ENCODE data around the gene ACIN1. TPM values are rescaled to one million over a fixed set of nuclear protein-coding genes. Genes with fewer than 3 reads are reported as not detected.

ACIN1 gene
- polyA plus RNA-seq, 1 donor (not counting 4 experiments of a cell fraction or from before 2014, with no cell fraction given), result 104 TPM

DNA sequence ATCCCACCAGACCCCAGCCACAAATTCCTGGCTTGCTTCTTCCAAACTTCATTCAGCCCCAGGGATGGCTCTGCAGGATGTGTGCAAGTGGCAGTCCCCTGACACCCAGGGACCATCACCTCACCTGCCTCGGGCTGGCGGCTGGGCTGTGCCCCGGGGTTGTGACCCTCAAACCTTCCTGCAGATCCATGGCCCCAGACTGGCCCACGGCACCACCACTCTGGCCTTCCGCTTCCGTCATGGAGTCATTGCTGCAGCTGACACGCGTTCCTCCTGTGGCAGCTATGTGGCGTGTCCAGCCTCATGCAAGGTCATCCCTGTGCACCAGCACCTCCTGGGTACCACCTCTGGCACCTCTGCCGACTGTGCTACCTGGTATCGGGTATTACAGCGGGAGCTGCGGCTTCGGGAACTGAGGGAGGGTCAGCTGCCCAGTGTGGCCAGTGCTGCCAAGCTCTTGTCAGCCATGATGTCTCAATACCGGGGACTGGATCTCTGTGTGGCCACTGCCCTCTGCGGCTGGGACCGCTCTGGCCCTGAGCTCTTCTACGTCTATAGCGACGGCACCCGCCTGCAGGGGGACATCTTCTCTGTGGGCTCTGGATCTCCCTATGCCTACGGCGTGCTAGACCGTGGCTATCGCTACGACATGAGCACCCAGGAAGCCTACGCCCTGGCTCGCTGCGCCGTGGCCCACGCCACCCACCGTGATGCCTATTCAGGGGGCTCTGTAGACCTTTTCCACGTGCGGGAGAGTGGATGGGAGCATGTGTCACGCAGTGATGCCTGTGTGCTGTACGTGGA, 52.6 kb downstream of the ACIN1 start, which contains the start of gene PSMB11:
Gene PSMB11, plus strand, starts transcription at position 51 of the 804 bp plus-strand sequence. Its CDS starts 14 bp downstream, at position 65.
- H3K9me3 ChIP-seq (ENCODE audit: control insufficient read depth, low read depth, low read length), result no peaks in the 10 kb centered on the region
- no peak within 1 kb of the TSS for H3K27ac ChIP-seq (ENCODE audit: control insufficient read depth, insufficient read depth, low read length)
- no peak within 1 kb of the TSS for H2AFZ ChIP-seq (ENCODE audit: control insufficient read depth, low read length)
- no peaks in the 10 kb centered on the region for H3K9me1 ChIP-seq (ENCODE audit: control insufficient read depth, extremely low read depth, insufficient read depth, low read length)
- dilution Hi-C loops (cut with MboI; ENCODE audit: extremely low pct_ligation_motif_present, low sequenced_read_pairs), result no loop called here
- H3K9ac ChIP-seq (ENCODE audit: control insufficient read depth, extremely low read depth, insufficient read depth, low read length), result no peak within 1 kb of the TSS
- H3K79me2 ChIP-seq (ENCODE audit: control insufficient read depth, insufficient read depth, low read length), result no peaks in the 10 kb centered on the region
- FAIRE-seq, result no peak
- TF ChIP-seq, protein P1, sequence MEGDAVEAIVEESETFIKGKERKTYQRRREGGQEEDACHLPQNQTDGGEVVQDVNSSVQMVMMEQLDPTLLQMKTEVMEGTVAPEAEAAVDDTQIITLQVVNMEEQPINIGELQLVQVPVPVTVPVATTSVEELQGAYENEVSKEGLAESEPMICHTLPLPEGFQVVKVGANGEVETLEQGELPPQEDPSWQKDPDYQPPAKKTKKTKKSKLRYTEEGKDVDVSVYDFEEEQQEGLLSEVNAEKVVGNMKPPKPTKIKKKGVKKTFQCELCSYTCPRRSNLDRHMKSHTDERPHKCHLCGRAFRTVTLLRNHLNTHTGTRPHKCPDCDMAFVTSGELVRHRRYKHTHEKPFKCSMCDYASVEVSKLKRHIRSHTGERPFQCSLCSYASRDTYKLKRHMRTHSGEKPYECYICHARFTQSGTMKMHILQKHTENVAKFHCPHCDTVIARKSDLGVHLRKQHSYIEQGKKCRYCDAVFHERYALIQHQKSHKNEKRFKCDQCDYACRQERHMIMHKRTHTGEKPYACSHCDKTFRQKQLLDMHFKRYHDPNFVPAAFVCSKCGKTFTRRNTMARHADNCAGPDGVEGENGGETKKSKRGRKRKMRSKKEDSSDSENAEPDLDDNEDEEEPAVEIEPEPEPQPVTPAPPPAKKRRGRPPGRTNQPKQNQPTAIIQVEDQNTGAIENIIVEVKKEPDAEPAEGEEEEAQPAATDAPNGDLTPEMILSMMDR (optimal IDR thresholded peaks at IDR 0.05 in 1 of 3, IDR thresholded peaks at IDR 0.05 in 1 of 3, conservative IDR thresholded peaks at IDR 0.05 in 1 of 3; ENCODE audit: extremely low read depth in 1 of 3, insufficient read depth in 2 of 3, low read length in 3 of 3), result no peak
- TF ChIP-seq EZH2 (IDR thresholded peaks at IDR 0.05; ENCODE audit: low read length), result no peak
- H3K36me3 ChIP-seq (ENCODE audit: control insufficient read depth in 2 of 2, extremely low read depth in 1 of 2, insufficient read depth in 2 of 2, low read length in 2 of 2), result no peaks in the 10 kb centered on the region
- DNase-seq (ENCODE audit: low read depth, low spot score), result no peak
- H3K27me3 ChIP-seq (ENCODE audit: control insufficient read depth, extremely low read depth, insufficient read depth, low read length), result no peaks in the 10 kb centered on the region
- no peak within 1 kb of the TSS for H3K4me3 ChIP-seq (ENCODE audit: control insufficient read depth in 2 of 3, extremely low read depth in 1 of 3, insufficient read depth in 2 of 3, low read depth in 1 of 3, low read length in 3 of 3)
- H3K4me2 ChIP-seq (ENCODE audit: control insufficient read depth, extremely low read depth, insufficient read depth, low read depth, low read length), result no peak within 1 kb of the TSS
- H3K4me1 ChIP-seq (ENCODE audit: control insufficient read depth, extremely low read depth, insufficient read depth, low read length), result no peaks in the 10 kb centered on the region
- no peaks in the 10 kb centered on the region for H4K20me1 ChIP-seq (ENCODE audit: control insufficient read depth, extremely low read depth, insufficient read depth, low read length)

DNA sequence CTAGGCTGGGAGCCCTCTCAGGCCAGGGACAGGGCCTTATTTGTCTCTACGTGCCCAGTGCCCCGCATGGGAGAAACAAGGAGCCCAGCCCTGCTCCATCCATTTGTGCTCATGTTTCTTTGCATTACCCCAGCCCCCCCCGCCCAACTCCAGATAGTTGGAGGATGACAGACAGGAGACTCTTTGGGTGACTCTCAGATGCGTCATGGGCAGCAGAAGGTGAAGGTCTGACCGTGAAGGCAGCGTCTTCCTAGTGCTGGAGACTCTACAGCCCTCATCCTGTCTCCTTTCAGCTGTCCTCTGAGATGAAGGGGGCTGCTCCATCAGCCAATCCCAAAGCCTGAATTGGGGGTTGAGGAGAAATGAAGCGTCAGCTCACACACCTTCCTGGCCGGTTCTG, 53.2 kb downstream of the ACIN1 start:
- dilution Hi-C loops (cut with MboI; ENCODE audit: extremely low pct_ligation_motif_present, low sequenced_read_pairs), result no loop called here
- Histone ChIP-seq H3K27ac (ENCODE audit: control insufficient read depth, insufficient read depth, low read length) (no peak overlapping the region), H3K4me3 (ENCODE audit: control insufficient read depth in 2 of 3, extremely low read depth in 1 of 3, insufficient read depth in 2 of 3, low read depth in 1 of 3, low read length in 3 of 3) (no peak overlapping the region), H3K27me3 (ENCODE audit: control insufficient read depth, extremely low read depth, insufficient read depth, low read length) (no peaks in the 10 kb centered on the region), H3K4me1 (ENCODE audit: control insufficient read depth, extremely low read depth, insufficient read depth, low read length) (no peaks in the 10 kb centered on the region), H3K79me2 (ENCODE audit: control insufficient read depth, insufficient read depth, low read length) (no peaks in the 10 kb centered on the region), H3K36me3 (ENCODE audit: control insufficient read depth in 2 of 2, extremely low read depth in 1 of 2, insufficient read depth in 2 of 2, low read length in 2 of 2) (no peaks in the 10 kb centered on the region), H2AFZ (ENCODE audit: control insufficient read depth, low read length) (no peak overlapping the region), H3K9me1 (ENCODE audit: control insufficient read depth, extremely low read depth, insufficient read depth, low read length) (no peaks in the 10 kb centered on the region), H3K9me3 (ENCODE audit: control insufficient read depth, low read depth, low read length) (no peaks in the 10 kb centered on the region), H3K9ac (ENCODE audit: control insufficient read depth, extremely low read depth, insufficient read depth, low read length) (no peak overlapping the region), H4K20me1 (ENCODE audit: control insufficient read depth, extremely low read depth, insufficient read depth, low read length) (no peaks in the 10 kb centered on the region), H3K4me2 (ENCODE audit: control insufficient read depth, extremely low read depth, insufficient read depth, low read depth, low read length) (no peak overlapping the region)
- no peak for DNase-seq (ENCODE audit: low read depth, low spot score)
- FAIRE-seq, result no peak
- TF ChIP-seq, protein P1 (optimal IDR thresholded peaks at IDR 0.05 in 1 of 3, IDR thresholded peaks at IDR 0.05 in 1 of 3, conservative IDR thresholded peaks at IDR 0.05 in 1 of 3; ENCODE audit: extremely low read depth in 1 of 3, insufficient read depth in 2 of 3, low read length in 3 of 3), result no peak
- no peak for TF ChIP-seq EZH2 (IDR thresholded peaks at IDR 0.05; ENCODE audit: low read length)

Data from keratinocyte (primary cell).